ENCODE results near the gene ALPK3.

Gene ALPK3

GRCh38 chr15:84816694-84817465 lies at the start of gene ALPK3:
Gene ALPK3, plus strand, starts transcription at chr15:84817356. Its CDS starts 97 bp downstream, at chr15:84817453.
- no peak for DNase-seq

GRCh38 chr15:84772031-84772430 lies 45.1 kb upstream of the ALPK3 start:
- no peak for DNase-seq

GRCh38 chr15:84772467-84772866 lies 44.7 kb upstream of the ALPK3 start:
- no peak for DNase-seq

- DNase-seq: no peak
Measured at GRCh38 chr15:84773716-84774115, 43.4 kb upstream of the ALPK3 start.

- DNase-seq: no peak
Measured at GRCh38 chr15:84775867-84776449, 41.2 kb upstream of the ALPK3 start.

GRCh38 chr15:84778194-84778593 lies 39.0 kb upstream of the ALPK3 start:
- no peak for DNase-seq

- no peak for DNase-seq
Measured at GRCh38 chr15:84780492-84780891, 36.7 kb upstream of the ALPK3 start.

- DNase-seq: no peak
Measured at GRCh38 chr15:84781495-84781894, 35.7 kb upstream of the ALPK3 start.

GRCh38 chr15:84782346-84782745 lies 34.8 kb upstream of the ALPK3 start:
- no peak for DNase-seq

- no peak for DNase-seq
Measured at GRCh38 chr15:84783493-84784251, 33.5 kb upstream of the ALPK3 start.

GRCh38 chr15:84784262-84784661 lies 32.9 kb upstream of the ALPK3 start:
- no peak for DNase-seq

GRCh38 chr15:84785053-84785452 lies 32.1 kb upstream of the ALPK3 start:
- DNase-seq: no peak

- no peak for DNase-seq
Measured at GRCh38 chr15:84788500-84788899, 28.7 kb upstream of the ALPK3 start.

GRCh38 chr15:84789762-84790161 lies 27.4 kb upstream of the ALPK3 start:
- DNase-seq: no peak

GRCh38 chr15:84790676-84791075 lies 26.5 kb upstream of the ALPK3 start:
- DNase-seq: no peak

GRCh38 chr15:84791763-84792162 lies 25.4 kb upstream of the ALPK3 start:
- DNase-seq: no peak

- DNase-seq: no peak
Measured at GRCh38 chr15:84793431-84794161, 23.6 kb upstream of the ALPK3 start.

- no peak for DNase-seq
Measured at GRCh38 chr15:84794162-84794547, 23.0 kb upstream of the ALPK3 start.

- DNase-seq: no peak
Measured at GRCh38 chr15:84795186-84795585, 22.0 kb upstream of the ALPK3 start.

GRCh38 chr15:84797212-84797611 lies 19.9 kb upstream of the ALPK3 start:
- DNase-seq: no peak

GRCh38 chr15:84797801-84798200 lies 19.4 kb upstream of the ALPK3 start:
- no peak for DNase-seq

GRCh38 chr15:84798436-84798946 lies 18.7 kb upstream of the ALPK3 start:
- DNase-seq: no peak

Data from NCI-H1694 (cell line).